Measurements from ENCODE around the gene TRRAP. TPM values are rescaled to one million over a fixed set of nuclear protein-coding genes. Genes with fewer than 3 reads are reported as not detected.

TRRAP gene
- total RNA-seq, 1 donor from 2014 or later: 13.5 TPM

DNA sequence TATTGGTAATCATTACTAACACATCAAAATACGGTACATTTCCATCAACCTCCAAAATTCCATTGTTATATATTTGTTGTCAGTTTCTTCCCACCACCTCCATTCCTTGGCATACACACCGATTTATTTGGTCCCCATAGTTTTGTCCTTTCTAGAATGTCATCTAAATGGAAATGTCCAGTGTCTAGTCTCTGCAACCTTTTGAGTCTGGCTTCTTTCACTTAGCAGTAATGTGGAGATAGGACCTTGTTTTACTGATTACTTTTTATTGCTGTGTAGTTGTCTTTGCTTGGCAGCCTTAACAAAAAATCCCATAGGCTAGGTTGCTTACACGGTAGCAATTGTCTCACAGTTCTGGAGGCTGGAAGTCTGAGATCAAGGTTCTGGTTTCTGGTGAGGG, 22.5 kb downstream of the TRRAP start:
- no peak for DNase-seq (ENCODE audit: low read depth in 2 of 2)

DNA sequence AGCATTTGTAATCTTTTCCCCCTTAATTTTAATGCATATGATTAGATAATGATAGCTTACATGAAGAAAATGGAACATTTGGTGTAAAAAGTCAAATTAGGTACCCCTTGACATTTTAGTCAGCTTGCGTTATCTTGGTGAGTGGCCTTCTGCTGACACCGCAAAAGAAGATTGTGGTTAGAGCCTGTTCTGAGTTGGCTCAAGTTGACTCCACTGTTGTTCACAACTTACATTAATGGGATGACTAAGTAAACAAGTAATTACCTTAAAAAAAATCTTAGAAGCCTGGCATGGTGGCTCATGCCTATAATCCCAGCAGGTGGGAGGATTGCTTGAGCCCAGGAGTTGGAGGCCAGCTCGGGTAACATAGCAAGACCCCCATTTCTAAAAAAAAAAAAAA, 24.2 kb downstream of the TRRAP start:
- DNase-seq (ENCODE audit: low read depth in 2 of 2): no peak

DNA sequence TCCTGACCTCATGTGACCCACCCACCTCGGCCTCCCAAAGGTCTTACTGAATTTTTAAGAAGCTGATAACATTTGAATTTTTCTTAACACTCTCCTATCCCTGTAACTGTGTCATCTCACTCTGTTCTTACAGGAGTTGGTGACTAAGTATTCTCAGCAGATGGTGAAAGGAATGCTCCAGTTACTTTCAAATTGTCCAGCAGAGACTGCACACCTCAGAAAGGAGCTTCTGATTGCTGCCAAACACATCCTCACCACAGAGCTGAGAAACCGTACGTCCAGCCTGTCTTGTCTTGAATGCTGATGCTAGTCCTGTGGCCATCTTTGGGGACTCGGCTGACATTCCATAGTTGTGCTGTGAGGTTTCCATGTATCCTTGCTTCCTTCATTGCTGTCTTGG, 24.9 kb downstream of the TRRAP start:
- DNase-seq (ENCODE audit: low read depth in 2 of 2): no peak

DNA sequence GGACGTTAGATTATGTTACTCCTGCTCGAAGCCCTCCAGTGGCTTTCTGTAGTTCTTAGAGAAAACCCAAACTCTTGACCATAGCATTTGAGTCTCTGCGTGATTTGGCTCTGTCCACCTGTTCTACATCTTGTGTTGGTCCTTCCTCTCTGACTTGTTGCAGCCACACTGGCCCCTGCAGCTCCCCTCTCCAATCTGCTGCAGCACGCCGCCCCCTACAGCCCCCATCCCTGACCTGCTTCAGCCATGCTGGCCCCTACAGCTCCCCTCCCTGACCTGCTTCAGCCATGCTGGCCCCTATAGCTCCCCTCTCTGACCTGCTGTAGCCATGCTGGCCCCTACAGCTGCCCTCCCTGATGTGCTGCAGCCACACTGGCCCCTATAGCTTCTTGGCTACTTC, 29.2 kb downstream of the TRRAP start:
- DNase-seq (ENCODE audit: low read depth in 2 of 2): no peak

DNA sequence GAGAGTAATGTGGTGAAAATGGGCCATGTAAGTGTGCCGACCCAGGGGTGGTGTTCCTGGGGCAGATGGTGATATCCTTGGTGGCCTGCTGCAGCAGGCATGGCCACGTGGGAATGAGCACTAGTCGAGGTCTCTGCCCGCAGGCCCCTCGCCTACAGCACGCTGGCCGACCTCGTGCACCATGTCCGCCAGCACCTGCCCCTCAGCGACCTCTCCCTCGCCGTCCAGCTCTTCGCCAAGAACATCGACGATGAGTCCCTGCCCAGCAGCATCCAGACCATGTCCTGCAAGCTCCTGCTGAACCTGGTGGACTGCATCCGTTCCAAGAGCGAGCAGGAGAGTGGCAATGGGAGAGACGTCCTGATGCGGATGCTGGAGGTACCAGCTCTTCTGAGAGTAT, 30.3 kb downstream of the TRRAP start:
- no peak for DNase-seq (ENCODE audit: low read depth in 2 of 2)

DNA sequence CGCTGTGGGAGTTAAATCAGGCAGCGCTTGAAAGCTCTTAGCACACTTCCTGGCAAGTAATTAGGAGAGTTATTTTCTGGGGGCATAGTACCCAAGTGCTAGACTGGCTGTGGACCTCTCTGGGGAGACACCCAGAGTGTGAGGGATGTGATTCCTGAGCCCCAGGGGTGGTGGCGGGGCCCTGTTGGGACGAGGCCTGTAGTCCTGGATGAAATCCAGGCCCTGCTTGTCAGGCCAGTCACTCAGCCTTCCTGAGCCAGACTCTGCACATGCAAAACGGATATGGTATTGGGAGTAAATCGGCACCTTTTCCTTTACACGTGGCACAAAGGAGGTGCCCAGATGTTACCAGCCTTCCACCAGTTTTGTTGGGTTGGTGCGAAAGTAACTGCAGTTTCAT, 31.2 kb downstream of the TRRAP start:
- DNase-seq (ENCODE audit: low read depth in 2 of 2): no peak

DNA sequence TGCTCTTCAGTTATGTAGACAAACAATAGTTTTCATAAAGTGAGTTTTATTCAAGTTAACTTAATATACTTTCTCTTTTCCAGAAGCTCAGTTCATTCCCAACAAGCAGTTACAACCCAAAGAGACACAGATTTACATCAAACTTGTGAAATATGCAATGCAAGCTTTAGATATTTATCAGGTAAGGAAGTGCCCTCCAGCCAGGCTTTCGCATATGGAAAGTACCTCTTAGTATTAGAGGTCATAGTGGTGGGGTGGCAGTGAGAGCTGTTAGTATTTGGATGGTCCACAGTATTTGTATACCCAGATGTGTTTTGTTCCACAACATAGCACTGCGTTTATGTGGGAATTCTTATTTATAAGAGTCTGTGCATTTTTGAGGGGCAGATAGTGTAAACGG, 32.1 kb downstream of the TRRAP start:
- no peak for DNase-seq (ENCODE audit: low read depth in 2 of 2)

DNA sequence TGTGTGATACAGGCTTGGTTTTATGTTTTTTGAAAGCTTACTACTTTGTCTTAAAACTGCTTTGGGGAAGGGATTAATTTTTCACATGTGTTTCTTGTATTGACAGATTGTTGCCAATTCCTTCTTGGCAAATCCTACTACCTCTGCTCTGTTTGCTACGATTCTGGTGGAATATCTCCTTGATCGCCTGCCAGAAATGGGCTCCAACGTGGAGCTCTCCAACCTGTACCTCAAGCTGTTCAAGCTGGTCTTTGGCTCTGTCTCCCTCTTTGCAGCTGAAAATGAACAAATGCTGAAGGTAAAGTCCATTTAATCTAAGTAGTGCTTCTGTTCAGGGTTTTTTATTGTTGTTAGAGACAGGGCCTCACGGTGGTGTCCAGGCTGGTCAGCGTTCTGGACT, 33.6 kb downstream of the TRRAP start:
- DNase-seq (ENCODE audit: low read depth in 2 of 2): no peak

DNA sequence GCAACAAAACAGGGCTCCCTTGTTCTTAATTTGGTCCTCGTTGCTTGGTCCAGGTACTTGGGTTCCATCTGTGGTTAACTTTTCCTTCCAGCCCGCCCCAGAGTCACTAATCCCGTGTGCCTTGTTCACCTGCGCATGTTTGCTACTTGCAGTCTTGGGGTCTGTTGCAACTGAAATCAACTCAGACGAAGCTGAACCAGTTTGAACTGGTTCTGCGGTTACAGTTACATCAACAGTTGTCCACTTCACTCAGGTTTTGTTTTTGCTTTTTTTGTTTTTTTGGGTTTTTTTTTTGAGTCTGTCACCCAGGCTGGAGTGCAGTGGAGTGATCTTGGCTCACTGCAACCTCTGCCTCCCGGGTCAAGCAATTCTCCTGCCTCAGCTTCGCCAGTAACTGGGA, 34.7 kb downstream of the TRRAP start:
- DNase-seq (ENCODE audit: low read depth in 2 of 2): no peak

DNA sequence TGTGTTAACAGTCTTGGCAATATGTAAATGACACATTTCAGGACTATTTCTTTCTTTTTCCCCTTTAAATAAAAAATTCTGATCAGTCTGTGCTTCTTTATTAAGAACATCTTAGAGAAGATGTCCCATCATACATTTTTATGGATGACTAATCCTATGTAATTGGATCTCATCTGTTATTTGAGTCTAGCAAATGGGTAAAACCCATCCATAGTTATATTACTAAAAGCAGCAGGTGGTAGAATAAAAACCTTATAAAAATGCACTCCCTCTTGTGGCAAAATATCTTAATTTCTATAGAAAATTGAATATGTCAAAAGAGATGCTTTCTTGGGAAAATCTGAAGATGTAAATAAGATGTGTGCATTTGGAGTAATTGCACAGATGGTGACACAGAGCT, 35.3 kb downstream of the TRRAP start:
- no peak for DNase-seq (ENCODE audit: low read depth in 2 of 2)

DNA sequence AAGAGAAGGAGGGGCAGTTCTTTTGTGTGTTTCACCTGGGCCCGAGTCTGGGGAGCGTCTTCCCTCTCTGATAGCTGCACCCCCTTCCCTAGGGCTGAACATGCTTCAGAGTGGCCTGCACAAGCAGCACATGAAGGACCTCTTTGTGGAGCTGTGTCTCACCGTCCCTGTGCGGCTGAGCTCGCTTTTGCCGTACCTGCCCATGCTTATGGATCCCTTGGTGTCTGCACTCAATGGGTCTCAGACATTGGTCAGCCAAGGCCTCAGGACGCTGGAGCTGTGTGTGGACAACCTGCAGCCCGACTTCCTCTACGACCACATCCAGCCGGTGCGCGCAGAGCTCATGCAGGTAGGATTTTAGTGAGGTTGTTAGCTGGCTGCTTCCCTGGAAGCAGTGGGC, 39.0 kb downstream of the TRRAP start:
- DNase-seq (ENCODE audit: low read depth in 2 of 2): no peak

DNA sequence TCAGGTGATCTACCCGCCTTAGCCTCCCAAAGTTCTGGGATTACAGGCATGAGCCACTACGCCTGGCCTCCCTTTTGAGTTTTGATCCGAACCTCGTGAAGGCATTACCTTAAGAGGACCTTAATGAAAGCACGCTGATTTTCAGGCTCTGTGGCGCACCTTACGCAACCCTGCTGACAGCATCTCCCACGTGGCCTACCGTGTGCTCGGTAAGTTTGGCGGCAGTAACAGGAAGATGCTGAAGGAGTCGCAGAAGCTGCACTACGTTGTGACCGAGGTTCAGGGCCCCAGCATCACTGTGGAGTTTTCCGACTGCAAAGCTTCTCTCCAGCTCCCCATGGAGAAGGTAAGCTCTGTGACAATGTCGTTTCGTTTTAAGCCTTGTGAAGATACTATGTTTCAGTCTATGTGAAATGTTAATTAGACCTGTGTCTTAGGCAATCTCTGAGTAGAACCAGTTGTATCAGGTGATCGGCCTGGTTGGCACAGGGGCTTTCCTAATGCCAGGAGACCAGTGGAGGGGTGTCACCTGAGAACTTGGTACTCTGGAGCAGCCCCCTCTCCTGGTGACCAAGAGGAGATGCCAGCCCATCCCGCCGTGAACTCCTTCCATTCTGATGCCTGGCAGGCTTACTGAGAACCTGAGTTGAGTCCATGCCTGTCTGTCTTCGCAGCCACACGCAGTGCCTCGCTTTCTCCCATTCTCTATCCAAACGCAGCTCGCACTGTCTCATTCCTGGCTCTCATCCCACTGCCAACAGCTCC, 43.5 kb downstream of the TRRAP start:
- DNase-seq (ENCODE audit: low read depth in 2 of 2): no peak

DNA sequence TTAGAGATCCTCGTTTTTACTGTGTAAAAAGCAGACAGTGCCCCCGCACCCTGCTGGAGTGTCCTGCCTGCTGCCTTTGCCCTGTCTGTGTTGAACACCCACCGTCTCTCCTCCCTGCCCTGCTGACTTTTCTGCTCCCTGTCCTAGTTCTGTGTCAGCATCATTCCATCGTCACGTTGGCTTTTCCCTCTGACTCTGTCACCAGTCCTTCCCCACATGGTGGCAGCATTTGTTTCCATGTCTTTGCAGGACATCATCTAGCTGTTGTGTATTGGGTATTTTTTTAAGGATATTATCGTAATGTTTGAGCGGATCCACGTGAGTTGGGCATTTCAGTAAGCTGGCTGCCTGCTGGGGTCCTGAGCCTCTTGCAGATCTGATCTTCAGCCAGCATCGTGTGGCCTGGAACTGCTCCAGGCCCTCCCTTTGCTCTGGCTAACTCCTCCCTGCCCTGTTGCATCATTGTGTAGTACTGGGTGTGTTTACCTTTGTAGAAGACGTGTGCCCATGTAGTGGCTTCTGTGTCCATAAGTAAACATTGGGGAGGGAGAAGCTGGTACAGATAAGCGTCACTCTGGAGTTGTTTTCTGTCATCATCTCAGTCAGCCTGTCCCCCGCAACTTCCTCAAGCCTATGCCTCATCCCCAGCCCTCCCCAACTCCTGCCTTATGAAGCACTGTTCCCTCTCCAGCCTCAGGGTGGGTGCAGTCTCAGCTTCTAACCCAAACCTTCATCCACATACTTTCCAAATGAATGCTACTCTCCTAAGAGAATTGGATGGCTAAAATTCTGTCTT, 44.3 kb downstream of the TRRAP start:
- DNase-seq (ENCODE audit: low read depth in 2 of 2): no peak

DNA sequence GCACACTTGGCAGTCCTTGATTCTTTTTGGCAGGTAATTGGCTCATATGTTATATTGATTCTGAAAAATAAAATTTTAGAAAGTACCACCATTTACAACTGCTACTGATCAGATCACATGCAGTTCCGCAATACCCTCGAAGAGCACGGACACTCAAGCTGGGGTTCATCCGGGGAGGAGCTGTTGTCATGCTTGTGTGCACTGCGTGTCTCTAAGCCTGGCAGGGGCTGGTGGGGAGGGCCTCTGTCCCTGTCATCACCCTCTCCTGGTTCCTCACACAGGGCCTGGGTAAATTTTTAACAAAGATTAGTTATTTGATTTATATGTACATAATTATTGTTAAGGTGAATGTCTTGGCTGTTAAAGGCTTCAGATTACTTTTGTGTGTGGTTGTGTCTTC, 45.2 kb downstream of the TRRAP start:
- no peak for DNase-seq (ENCODE audit: low read depth in 2 of 2)

DNA sequence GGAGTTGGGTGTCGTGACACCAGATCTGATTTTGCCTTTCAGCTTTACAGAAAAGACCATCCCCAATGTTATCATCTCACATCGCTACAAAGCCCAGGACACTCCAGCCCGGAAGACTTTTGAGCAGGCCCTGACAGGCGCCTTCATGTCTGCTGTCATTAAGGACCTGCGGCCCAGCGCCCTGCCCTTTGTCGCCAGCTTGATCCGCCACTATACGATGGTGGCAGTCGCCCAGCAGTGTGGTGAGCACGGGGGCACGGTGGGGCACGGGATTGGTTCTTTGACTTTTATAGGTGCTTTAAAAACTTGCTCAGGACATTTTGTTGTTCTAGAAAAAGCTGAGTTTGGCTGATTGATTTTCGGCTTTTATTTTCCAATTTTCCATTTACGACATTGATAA, 48.8 kb downstream of the TRRAP start:
- no peak for DNase-seq (ENCODE audit: low read depth in 2 of 2)

DNA sequence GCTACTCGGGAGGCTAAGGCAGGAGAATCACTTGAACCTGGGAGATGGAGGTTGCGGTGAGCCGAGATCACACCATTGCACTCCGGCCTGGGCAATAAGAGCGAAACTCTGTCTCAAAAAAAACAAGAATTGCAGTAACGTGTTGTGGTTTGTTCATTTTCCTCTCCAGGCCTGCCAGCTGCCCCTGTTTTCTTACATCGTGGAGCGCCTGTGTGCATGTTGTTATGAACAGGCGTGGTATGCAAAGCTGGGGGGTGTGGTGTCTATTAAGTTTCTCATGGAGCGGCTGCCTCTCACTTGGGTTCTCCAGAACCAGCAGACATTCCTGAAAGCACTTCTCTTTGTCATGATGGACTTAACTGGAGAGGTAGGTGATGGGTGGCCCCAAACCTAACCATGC, 52.1 kb downstream of the TRRAP start:
- no peak for DNase-seq (ENCODE audit: low read depth in 2 of 2)

DNA sequence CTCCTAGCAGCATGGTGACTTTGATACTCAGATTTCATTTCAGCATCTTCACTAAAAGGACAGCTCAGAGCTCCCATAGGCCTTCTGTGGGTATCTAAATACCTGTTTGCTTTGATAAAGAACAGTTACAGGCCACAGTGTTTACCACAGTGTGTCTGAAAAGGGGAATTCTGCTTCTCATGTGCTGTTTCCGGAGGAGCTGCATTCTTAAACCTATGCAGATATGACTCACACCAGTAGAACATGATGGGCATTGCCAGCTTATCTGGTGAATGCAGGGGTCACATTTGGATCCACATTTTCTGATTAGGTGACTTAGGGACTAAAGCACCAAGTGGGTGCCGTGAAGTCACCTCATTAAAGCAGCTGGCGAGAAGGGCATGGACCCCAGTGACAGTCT, 52.6 kb downstream of the TRRAP start:
- DNase-seq (ENCODE audit: low read depth in 2 of 2): peak; percentile 34 to 57

DNA sequence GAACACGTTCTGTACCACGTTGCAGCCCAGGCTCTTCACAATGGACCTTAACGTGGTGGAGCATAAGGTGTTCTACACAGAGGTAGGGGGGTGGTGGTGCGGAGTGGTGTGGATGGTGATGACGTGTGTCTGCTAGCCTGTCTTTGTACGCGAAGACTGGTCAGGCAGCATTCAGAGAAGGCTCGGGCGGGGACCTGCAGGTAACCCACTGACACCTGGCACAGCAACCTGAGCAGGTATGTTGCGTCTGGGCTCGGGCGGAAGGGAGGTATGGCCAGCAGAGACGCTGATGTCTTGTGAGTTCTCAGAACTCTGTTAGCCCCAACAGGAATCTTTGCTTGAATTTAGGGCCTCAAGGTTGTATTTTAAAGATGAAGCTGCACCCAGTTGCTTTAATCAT, 55.0 kb downstream of the TRRAP start:
- DNase-seq (ENCODE audit: low read depth in 2 of 2): no peak

DNA sequence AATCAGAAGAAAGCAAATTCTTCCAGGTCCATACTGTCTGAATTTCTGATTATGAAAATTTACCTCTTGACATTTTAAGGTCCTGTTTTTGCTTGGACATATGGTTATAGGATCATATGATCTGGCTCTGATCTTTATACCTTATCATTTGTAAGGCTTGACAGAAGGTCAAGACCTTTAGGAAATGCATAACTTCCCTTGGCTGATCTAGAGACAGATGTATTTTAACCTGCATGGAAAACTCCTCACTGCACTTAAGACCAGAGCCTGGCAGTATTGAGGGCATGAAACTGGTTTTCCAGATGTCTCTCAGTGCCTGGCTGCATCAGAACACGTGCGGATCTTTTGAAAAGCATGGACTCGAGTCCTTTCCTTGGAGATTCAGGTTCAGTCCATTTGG, 55.9 kb downstream of the TRRAP start:
- peak; percentile 63 to 74 for DNase-seq (ENCODE audit: low read depth in 2 of 2)

DNA sequence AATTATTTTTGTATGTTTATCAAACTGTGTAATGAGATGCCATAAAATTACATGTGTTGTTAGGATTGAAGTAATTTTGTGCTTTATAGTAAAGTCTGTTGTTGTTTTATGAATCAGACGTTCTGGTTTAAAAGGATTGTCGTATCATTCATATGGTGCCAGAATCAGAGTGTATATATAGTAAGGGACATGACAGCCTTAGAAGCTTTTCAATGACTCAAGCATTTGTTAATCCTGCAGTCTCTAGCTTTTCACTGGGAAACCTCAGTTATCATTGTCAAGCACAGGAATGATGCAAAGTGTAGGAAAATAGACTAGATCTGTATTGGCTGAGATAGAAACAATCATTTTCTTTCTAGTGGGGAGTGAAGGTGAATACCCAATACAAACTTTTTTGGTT, 57.5 kb downstream of the TRRAP start:
- DNase-seq (ENCODE audit: low read depth in 2 of 2): peak in 1 of 2 donors; percentile 16

DNA sequence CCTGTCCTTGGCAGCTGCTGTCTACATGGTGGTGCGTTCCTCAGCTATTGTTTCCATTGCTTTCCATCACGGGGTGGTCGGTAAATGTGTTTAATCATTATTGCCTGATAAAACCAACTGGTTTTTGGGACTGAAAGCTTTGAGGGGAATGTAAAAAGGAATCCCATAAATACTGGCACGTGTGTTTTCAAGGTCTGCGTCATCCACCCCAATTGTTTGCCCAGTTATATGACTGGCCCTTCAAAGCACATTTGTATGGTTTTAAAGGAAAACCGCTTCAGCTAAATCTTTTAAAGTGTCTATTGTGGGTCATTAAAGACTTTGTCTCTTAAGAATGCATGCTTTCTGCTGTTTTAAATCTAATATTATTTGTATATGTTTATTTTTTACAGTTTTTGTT, 65.0 kb downstream of the TRRAP start:
- DNase-seq (ENCODE audit: low read depth in 2 of 2): no peak

DNA sequence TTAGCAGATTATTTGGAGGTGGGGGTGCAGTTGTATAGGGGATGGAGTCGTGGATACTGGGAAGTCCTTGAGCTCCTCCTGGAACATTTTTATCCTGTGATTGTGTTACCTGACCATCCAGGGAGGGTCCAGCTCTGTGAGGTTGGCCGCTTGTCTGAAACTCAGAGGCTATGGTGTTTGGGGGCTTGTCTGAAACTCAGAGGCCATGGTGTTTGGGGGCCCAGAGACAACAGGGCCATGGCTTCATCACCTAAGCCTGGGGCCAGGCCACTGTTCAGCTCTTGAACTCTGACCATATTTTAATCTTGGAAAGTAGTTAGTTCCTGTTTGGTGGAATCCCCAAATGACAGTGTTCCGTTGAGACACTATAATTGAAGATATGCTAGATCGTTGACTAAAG, 66.1 kb downstream of the TRRAP start:
- no peak for DNase-seq (ENCODE audit: low read depth in 2 of 2)

DNA sequence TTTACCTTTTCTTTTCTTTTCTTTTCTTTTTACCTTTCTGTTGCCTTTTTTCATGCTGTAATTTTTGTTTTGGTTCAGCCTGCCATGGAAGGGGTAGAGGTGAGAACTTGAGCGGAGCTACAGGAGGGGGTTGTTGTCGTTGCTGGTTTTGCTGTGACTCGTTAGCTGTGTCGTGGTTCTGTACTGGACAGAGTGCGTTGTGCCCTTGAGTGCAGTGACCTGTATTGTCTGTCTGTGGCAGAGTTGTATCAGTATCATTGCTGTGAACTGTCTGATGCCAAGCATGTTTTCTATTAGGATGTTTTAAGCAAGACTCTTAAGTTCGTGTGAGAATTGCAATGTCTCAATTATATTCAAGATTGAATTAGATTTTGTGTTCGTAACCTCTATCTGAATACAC, 67.5 kb downstream of the TRRAP start:
- DNase-seq (ENCODE audit: low read depth in 2 of 2): no peak
